H9 (cell line): ENCODE measurements around the gene RPL22L1. TPM values are rescaled to one million over a fixed set of nuclear protein-coding genes. Genes with fewer than 3 reads are reported as not detected.

Source experiments
- DNase-seq: peaks from one replicate; pipeline ENCODE4 v3.0.0-alpha.2; 2017
- H2AFZ ChIP-seq: one replicate; pipeline ENCODE4 v1.6.1; 2013; ENCODE audit warnings: mild to moderate bottlenecking, low read length, control low read depth, moderate library complexity
- H2AK5ac ChIP-seq: 2 replicates; pipeline ENCODE4 v1.6.1; 2013; ENCODE audit warnings: low read length, control low read depth, mixed read lengths; ENCODE audit not compliant: insufficient read length
- H2BK120ac ChIP-seq: one replicate; pipeline ENCODE4 v1.6.1; 2013; ENCODE audit warnings: low read depth, mild to moderate bottlenecking, low read length, control low read depth, inconsistent platforms; ENCODE audit not compliant: poor library complexity, severe bottlenecking
- H2BK12ac ChIP-seq: 2 replicates; pipeline ENCODE4 v1.6.1; 2013; ENCODE audit warnings: low read length, control low read depth, mixed read lengths, low read depth; ENCODE audit not compliant: insufficient read length
- H2BK15ac ChIP-seq: 2 replicates; pipeline ENCODE4 v1.6.1; 2013; ENCODE audit warnings: low read depth, low read length, control low read depth
- H2BK20ac ChIP-seq: one replicate; pipeline ENCODE4 v1.6.1; 2013; ENCODE audit warnings: low read depth, mild to moderate bottlenecking, low read length, control low read depth, inconsistent platforms; ENCODE audit not compliant: poor library complexity, severe bottlenecking
- H2BK5ac ChIP-seq: 2 replicates; pipeline ENCODE4 v1.6.1; 2013; ENCODE audit warnings: low read length, control low read depth, mixed read lengths; ENCODE audit not compliant: insufficient read length
- H3K14ac ChIP-seq: 2 replicates; pipeline ENCODE4 v1.6.1; 2013; ENCODE audit warnings: low read length, control low read depth; ENCODE audit not compliant: insufficient read depth
- H3K18ac ChIP-seq: 2 replicates; pipeline ENCODE4 v1.6.1; 2013; ENCODE audit warnings: low read depth, mild to moderate bottlenecking, mixed read lengths, low read length, control low read depth; ENCODE audit not compliant: insufficient read length
- H3K23ac ChIP-seq: 2 replicates; pipeline ENCODE4 v1.6.1; 2013; ENCODE audit warnings: low read length, control low read depth, mixed read lengths, low read depth; ENCODE audit not compliant: insufficient read length
- H3K23me2 ChIP-seq: 2 replicates; pipeline ENCODE4 v1.6.1; 2013; ENCODE audit warnings: low read depth, mild to moderate bottlenecking, mixed read lengths, low read length, control low read depth; ENCODE audit not compliant: insufficient read length, poor library complexity, severe bottlenecking
- H3K27ac ChIP-seq: 2 replicates; pipeline ENCODE4 v1.5.1; 2013; ENCODE audit warnings: low read length, control low read depth, mixed read lengths, low read depth; ENCODE audit not compliant: insufficient read length
- H3K27me3 ChIP-seq: 2 replicates; pipeline ENCODE4 v1.6.1; 2013; ENCODE audit warnings: low read length, control low read depth, inconsistent platforms; ENCODE audit not compliant: insufficient read depth
- H3K4ac ChIP-seq: 2 replicates; pipeline ENCODE4 v1.6.1; 2013; ENCODE audit warnings: low read depth, mild to moderate bottlenecking, control low read depth, inconsistent platforms, low read length, moderate library complexity
- H3K4me1 ChIP-seq: 2 replicates; pipeline ENCODE4 v1.6.1; 2013; ENCODE audit warnings: low read length, control low read depth, inconsistent platforms; ENCODE audit not compliant: insufficient read depth
- H3K4me2 ChIP-seq: 2 replicates; pipeline ENCODE4 v1.6.1; 2013; ENCODE audit warnings: low read length, control low read depth, mixed read lengths; ENCODE audit not compliant: insufficient read length, insufficient read depth
- H3K56ac ChIP-seq: 2 replicates; pipeline ENCODE4 v1.6.1; 2013; ENCODE audit warnings: low read depth, mild to moderate bottlenecking, mixed read lengths, low read length, control low read depth; ENCODE audit not compliant: insufficient read length
- H3K79me1 ChIP-seq: 2 replicates; pipeline ENCODE4 v1.6.1; 2013; ENCODE audit warnings: low read depth, mild to moderate bottlenecking, moderate library complexity, low read length, control low read depth, inconsistent platforms; ENCODE audit not compliant: insufficient read depth, poor library complexity, severe bottlenecking
- H3K79me2 ChIP-seq: 2 replicates; pipeline ENCODE4 v1.6.1; 2013; ENCODE audit warnings: low read length, control low read depth, inconsistent platforms; ENCODE audit not compliant: insufficient read depth
- H3K9ac ChIP-seq: 2 replicates; pipeline ENCODE4 v1.6.1; 2013; ENCODE audit warnings: low read length, control low read depth, mixed read lengths; ENCODE audit not compliant: insufficient read length; ENCODE audit errors: extremely low read depth
- H3K9me3 ChIP-seq: one replicate; pipeline ENCODE4 v1.6.1; 2013; ENCODE audit warnings: low read depth, low read length, inconsistent platforms; ENCODE audit not compliant: control insufficient read depth
- H3T11ph ChIP-seq: one replicate; pipeline ENCODE4 v1.6.1; 2013; ENCODE audit warnings: mild to moderate bottlenecking, low read length, control low read depth, inconsistent platforms
- H4K20me1 ChIP-seq: one replicate; pipeline ENCODE4 v1.6.1; 2013; ENCODE audit not compliant: control insufficient read depth, insufficient read length, insufficient read depth
- H4K5ac ChIP-seq: 2 replicates; pipeline ENCODE4 v1.6.1; 2013; ENCODE audit warnings: low read depth, mild to moderate bottlenecking, mixed read lengths, low read length, control low read depth; ENCODE audit not compliant: insufficient read length
- H4K8ac ChIP-seq: replicated peaks from 2 replicates; pipeline ENCODE4 v1.6.1; 2013; ENCODE audit warnings: low read length, control low read depth, mixed read lengths, low read depth; ENCODE audit not compliant: insufficient read length
- H4K91ac ChIP-seq: 2 replicates; pipeline ENCODE4 v1.6.1; 2013; ENCODE audit warnings: low read depth, mild to moderate bottlenecking, moderate library complexity, mixed read lengths, low read length, control low read depth; ENCODE audit not compliant: insufficient read length
- H3K27ac Mint-ChIP-seq, 3 experiments: 2 replicates in 2 of 3; 3 replicates in 1 of 3; pipeline ENCODE4 v1.8.0; 2020 to 2021; ENCODE audit warnings: mixed read lengths in 3 of 3, mild to moderate bottlenecking in 1 of 3, moderate library complexity in 1 of 3
- H3K27me3 Mint-ChIP-seq: 2 replicates; pipeline ENCODE4 v1.8.0; 2021; ENCODE audit warnings: low read depth, mild to moderate bottlenecking, moderate library complexity, mixed read lengths
- H3K36me3 Mint-ChIP-seq, 3 experiments: 2 replicates in 2 of 3; 3 replicates in 1 of 3; pipeline ENCODE4 v1.8.0; 2020 to 2021; ENCODE audit warnings: low read depth in 3 of 3, mixed read lengths in 3 of 3; ENCODE audit not compliant: insufficient read depth in 1 of 3
- H3K4me1 Mint-ChIP-seq, 2 experiments: 2 replicates each; pipeline ENCODE4 v1.8.0; 2020; ENCODE audit warnings: mixed read lengths in 2 of 2
- H3K4me3 Mint-ChIP-seq, 2 experiments: 2 replicates in 1 of 2; 3 replicates in 1 of 2; pipeline ENCODE4 v1.8.0; 2020 to 2021; ENCODE audit warnings: mild to moderate bottlenecking in 2 of 2, mixed read lengths in 2 of 2, moderate library complexity in 1 of 2
- H3K9me3 Mint-ChIP-seq, 2 experiments: 2 replicates in 1 of 2; 3 replicates in 1 of 2; pipeline ENCODE4 v1.8.0; 2020; ENCODE audit warnings: mild to moderate bottlenecking in 2 of 2, mixed read lengths in 2 of 2, moderate library complexity in 1 of 2
- total RNA-seq: library from RNA; stranded (reverse); gene quantifications from 2 replicates; pipeline ENCODE4 v1.2.1, GENCODE V29; 2021
- TF ChIP-seq, protein P1 (sequence below): fragments of 200-600 bp; sonication (generic); conservative IDR thresholded peaks from 3 replicates; pipeline ENCODE4 v1.8.0; 2021; ENCODE audit warnings: antibody characterized with exemption, mild to moderate bottlenecking

The RPL22L1 gene
- total RNA-seq, 1 experiment from 2014 or later, result 100 TPM

DNA sequence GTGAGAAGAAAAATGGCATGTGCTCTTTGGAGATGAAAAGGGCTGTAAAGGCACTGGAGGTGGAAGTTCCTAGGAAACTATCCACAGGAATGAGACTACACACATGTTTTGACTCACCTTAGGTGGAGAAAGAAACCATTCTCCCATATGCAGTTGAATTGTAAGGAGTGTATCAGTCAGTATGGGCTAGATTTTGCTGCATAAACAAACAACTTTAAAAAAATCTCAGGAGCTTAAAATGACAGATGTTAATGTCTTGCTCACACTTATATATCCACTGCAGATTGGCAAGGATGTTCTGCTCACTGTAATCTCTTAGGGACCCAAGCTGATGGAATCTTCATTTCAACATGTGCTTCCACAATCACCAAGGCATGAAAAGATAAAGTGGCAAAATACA is 25.6 kb downstream of the RPL22L1 start:
- H3K23ac ChIP-seq, result no peak overlapping the region
- no peak overlapping the region for H2BK15ac ChIP-seq
- no peak overlapping the region for H2BK5ac ChIP-seq
- H3K56ac ChIP-seq, result no peak overlapping the region
- H3K9ac ChIP-seq, result no peak overlapping the region
- no peak overlapping the region for H2BK20ac ChIP-seq
- DNase-seq, result no peak
- H2BK120ac ChIP-seq, result no peak overlapping the region
- no peak overlapping the region for H3K14ac ChIP-seq
- Mint-ChIP-seq H3K4me3 (no peak overlapping the region), H3K27ac (no peak overlapping the region), H3K27me3 (no peaks in the 10 kb centered on the region), H3K9me3 (peaks cover 4 to 8% of the 10 kb centered on the region in 2 experiments; a peak in 3 of 5 replicates), H3K36me3 (0 out of 7 replicates have a peak, but pooled peaks cover 0 to 4% (median 0%) of the 10 kb centered on the region in 3 experiments), H3K4me1 (peaks cover 2 to 4% of the 10 kb centered on the region in 2 experiments; a peak in 2 of 4 replicates)
- no peak overlapping the region for H4K8ac ChIP-seq
- H3K18ac ChIP-seq, result no peak overlapping the region
- peaks cover 7% of the 10 kb centered on the region for H3K9me3 ChIP-seq
- H3K23me2 ChIP-seq, result no peaks in the 10 kb centered on the region
- no peak overlapping the region for H2AFZ ChIP-seq
- no peak overlapping the region for H3K4me2 ChIP-seq
- no peak overlapping the region for H2BK12ac ChIP-seq
- no peak overlapping the region for H2AK5ac ChIP-seq
- H3T11ph ChIP-seq, result no peak overlapping the region
- no peaks in the 10 kb centered on the region; the same call in 1 of the 2 replicates for H3K4me1 ChIP-seq
- H4K5ac ChIP-seq, result no peak overlapping the region
- H4K91ac ChIP-seq, result no peak overlapping the region
- no peaks in the 10 kb centered on the region for H3K27me3 ChIP-seq
- H3K79me2 ChIP-seq, result no peaks in the 10 kb centered on the region
- no peak overlapping the region for H3K4ac ChIP-seq
- H4K20me1 ChIP-seq, result no peaks in the 10 kb centered on the region
- TF ChIP-seq, protein P1, sequence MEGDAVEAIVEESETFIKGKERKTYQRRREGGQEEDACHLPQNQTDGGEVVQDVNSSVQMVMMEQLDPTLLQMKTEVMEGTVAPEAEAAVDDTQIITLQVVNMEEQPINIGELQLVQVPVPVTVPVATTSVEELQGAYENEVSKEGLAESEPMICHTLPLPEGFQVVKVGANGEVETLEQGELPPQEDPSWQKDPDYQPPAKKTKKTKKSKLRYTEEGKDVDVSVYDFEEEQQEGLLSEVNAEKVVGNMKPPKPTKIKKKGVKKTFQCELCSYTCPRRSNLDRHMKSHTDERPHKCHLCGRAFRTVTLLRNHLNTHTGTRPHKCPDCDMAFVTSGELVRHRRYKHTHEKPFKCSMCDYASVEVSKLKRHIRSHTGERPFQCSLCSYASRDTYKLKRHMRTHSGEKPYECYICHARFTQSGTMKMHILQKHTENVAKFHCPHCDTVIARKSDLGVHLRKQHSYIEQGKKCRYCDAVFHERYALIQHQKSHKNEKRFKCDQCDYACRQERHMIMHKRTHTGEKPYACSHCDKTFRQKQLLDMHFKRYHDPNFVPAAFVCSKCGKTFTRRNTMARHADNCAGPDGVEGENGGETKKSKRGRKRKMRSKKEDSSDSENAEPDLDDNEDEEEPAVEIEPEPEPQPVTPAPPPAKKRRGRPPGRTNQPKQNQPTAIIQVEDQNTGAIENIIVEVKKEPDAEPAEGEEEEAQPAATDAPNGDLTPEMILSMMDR, result no peak
- no peak overlapping the region for H3K27ac ChIP-seq
- H3K79me1 ChIP-seq, result no peaks in the 10 kb centered on the region
